Articular chondrocyte of knee joint (primary cell): ENCODE data around the gene CNDP2. TPM values are rescaled to one million over a fixed set of nuclear protein-coding genes. Genes with fewer than 3 reads are reported as not detected.

ENCODE experiments used
- total RNA-seq: library from RNA; depleted of rRNA; stranded (reverse); fragments of >200 nt; gene quantifications from 2 replicates; pipeline ENCODE4 v1.2.3, GENCODE V29; 2012

Gene CNDP2
- 34.8 and 35.1 TPM in 2 replicates for total RNA-seq

DNA sequence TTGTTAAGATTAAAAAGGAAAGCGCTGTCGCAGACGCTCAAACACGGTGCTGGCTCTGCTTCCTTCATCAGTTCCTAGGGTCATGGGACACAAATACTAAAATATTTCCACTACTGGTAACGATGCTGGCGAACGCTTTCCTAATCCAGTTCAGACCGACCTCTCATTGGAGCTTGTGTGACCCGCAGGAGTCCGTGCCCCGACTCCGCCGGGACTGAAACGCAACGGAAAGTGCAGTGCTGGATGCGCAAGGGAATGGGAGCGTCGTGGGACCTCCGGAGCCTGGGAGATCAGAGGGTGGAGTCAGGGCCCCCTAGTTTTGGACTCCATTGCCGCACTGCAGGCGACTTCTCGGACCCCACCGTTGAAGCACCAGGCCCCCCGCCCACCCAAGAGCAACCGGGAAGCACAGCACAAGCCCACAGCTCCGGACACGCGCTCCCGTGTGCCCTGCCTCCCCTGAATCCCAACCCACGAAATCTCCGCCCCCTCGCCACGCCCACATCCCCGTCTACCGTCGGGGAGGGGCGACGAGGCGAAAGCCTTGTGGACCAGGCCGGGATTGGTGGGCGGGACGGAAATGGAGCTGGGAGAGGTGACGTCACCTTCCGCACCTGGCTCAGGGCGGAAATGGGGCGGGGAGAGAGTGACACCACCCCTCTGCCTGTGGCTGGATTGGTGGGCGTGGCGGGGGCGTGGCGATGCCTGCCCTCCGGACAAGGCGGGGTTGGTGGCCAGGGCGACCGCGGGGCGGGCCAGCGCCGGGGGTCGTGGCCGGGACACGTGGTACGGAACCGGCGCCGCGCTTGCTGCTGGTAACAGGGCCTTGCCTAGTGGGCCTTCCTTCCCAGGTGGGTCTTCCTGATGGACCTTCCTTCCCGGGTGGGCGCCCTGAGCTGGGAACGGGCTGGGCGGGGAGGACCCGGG lies at the start of gene CNDP2:
CNDP2 (plus strand) TSS at position 783 of the 927 bp plus-strand sequence. CDS start 3,611 bp downstream, outside the sequence.

DNA sequence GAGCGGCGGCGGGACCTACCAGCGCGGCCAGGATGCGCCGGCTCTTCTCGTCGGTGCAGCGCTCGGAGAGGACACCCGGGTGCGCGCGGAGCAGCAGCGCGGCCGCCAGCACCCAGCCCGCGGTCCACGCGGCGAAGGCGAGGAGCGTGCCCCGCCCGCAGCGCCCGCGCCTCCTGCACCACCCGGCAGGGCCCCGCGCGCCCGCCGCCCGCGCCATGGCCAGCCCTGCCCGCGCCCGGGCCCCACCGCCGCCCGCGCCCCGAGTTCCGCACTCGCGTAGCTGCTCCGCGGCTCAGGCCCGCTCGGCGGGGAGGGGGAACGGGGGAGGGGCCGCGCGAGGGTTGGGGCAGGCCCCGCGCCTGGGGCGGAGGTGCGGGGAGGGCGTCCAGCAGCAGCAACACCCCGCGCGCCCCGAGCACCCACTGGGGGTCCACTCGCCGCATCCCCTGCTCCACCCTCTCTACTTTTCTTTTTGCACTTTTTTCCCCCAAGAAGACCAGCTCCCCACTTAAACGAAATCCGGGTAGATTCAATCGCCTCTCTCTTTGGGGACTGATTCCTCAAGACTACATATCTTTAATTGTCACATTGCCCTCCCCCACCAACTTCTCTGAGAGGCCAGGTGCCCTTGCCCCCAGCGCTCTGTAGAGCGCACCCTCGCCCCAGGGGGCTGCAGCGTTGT lies 39.0 kb upstream of the CNDP2 start, which contains the start of gene DIPK1C:
DIPK1C (minus strand) TSS at position 266 of the 682 bp plus-strand sequence; CDS start at position 217, 49 bp downstream.

GRCh38 chr18:74534150-74534969 lies 38.2 kb downstream of the CNDP2 start, which contains the start of gene CNDP1:
TSS of gene CNDP1 (plus strand) at chr18:74534500. CDS start at chr18:74534668, 168 bp downstream.

Other genes starting within 250 kb of the CNDP2 start
- gene CYB5A, start 204.4 kb upstream of the CNDP2 start, total RNA-seq: 22.7 and 29.1 TPM in 2 replicates
- not detected in 2 replicates for gene C18orf63, start 180.5 kb upstream of the CNDP2 start, total RNA-seq
- not detected in 2 replicates for gene DIPK1C, start 39.1 kb upstream of the CNDP2 start, total RNA-seq
- 0.11 and 0.26 TPM in 2 replicates for gene CNDP1, start 38.1 kb downstream of the CNDP2 start, total RNA-seq
- 23.5 and 25.7 TPM in 2 replicates for gene ZNF407, start 101.5 kb downstream of the CNDP2 start, total RNA-seq